Stimulated activated CD4-positive, alpha-beta T cell treated with anti-CD3 and anti-CD28 coated beads, Interleukin-4, amount 100 ng/mL, for 48 hours (primary cell): ENCODE data around the gene DLGAP1.
"Not testable (repeated sequence)": the region's sequence is repeated elsewhere in the genome, so short reads cannot be mapped to it uniquely, and the experiment has no call there.

Experiments used
- DNase-seq, 2 donors: peaks; one replicate each; pipeline ENCODE4 v3.0.0-alpha.2; 2020; ENCODE audit warnings: low read depth in 2 of 2

The DLGAP1 gene

DNA sequence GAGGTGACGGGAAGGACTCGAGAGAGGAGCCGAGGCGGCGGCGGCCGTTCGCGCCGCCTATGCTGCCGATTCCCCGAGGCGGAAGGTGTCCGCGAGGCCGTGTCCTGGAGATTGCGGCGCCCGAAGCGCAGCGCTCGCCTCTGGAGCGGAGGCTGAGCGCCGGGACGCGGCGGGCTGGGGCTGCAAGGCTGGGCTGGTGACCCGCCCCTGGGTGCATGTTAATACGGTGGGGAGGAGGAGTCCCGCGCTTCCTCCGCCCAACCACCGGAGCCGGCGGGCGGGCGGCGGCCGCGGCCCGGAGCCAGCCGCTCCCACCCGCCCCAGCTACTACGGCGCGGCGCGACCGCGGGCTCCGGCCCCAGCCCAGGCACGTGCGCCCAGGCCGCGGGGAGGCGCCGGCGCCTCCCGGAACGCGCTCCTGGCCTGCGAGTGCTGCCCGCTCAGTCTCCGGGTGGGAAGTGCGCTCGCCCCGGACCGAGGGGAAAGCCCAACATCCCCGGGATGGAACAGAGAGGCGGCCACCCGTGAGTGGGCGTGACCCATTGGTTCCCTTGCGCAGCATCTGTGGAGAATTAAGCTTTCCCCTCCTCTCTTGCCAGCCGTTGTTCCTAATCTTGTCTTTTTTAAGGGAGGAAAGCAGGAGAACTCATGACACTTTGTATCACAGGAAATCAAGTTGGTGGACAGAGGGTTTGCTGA, at the start of gene DLGAP1:
TSS of gene DLGAP1 (minus strand) at position 195 of the 699 bp plus-strand sequence.
- DNase-seq = no peak

DNA sequence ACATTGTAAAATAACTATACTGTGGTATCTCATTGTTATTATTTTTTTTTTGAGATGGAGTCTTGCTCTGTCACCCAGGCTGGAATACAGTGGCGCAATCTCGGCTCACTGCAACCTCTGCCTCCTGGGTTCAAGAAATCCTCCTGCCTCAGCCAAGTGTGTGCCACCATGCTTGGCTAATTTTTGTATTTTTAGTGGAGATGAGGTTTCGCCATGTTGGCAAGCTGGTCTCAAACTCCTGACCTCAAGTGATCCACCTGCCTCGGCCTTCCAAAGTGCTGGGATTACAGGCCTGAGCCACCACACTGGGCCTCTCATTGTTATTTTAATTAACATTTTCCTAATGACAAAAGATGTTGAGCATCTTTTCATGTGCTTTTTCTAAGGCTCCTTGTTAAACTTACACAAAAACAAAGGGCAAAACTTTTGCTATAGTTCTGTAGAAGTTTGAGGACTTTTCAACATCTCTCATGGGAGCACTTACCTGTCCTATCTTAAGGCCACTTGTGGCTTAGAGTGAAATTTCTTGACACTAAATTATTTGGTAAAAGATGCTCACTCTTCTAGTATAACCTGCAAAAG, 39.7 kb upstream of the DLGAP1 start:
- not testable (repeated sequence) for DNase-seq

DNA sequence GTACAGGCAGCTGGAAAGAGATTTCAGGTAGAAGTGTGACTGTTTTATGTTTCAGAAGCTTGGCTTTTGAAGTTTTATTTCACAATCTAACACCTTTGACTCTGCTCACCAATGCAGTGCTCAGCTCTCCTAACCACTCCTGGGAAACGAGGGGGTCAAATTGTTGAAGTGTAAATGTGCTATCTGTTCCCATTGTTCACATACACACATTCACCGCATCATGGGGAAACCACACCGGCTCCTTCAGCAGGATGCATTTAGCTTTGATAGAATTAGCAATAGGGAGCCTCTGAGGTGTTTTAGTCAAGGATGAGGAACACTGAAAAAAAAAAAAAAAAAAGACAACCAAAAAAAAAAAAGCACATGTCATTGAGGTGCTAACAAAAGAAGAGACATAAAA, 13.4 kb upstream of the DLGAP1 start:
- no peak for DNase-seq

DNA sequence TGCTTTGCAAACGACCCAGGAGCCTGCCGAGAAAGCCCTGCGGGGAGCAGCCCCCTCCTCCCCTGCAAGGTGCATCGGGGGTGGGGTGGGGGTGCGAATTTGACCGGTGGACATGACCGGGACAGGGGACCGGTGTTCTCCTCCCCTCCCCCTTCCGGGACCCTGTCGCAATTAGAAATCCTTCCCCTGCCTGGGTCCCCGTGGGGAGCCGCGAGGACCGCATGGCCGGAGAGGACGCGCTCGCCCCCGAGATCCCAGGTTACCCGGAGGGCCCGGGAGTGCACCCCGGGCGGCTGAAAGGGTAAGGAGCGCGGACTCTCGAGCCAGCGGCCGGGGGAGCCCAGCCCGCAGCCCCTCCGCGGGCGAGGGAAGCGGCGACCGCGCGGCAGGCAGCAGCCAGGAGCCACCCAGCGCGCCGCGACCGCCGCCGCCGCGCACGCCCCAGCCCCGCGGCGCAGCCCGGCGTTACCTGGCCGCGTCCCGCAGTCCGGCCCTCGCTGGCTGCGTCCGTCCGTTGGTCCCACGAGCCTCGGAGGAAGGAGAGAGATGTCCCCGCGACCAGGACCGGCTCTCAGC, 482 bp downstream of the DLGAP1 start:
- no peak for DNase-seq

DNA sequence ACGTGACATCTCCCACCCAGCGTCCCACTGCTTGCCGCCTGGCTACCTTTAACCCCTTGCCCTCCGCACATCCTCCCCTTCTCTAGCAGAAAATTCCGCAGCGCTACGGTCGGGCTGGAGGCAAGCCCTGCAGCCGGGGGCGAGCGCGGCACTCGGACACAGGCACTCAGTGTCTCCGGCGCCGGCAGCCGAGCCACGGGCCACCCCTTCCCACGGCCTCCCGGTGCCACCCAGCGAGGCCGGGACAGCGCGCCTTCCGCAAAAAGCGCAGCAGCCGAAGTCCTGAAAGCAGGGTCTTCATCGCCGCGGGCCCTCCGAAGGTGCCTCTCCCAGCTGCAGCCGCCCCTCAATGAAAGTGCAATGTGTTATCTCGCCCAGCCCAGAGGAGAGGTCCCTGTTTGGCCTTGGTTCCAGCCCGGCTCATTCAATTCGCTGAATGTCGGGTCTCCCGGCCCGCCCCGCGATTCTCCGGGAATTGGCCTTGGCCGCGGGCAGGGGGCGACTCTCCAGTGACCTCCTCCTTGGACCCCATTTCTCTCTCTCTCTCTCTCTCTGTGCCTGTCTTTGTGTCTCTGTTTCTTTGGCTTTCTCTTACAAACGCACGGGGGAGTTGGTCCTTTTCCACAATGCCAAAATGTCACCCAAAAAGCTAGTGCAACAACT, 1.1 kb downstream of the DLGAP1 start:
- no peak for DNase-seq

DNA sequence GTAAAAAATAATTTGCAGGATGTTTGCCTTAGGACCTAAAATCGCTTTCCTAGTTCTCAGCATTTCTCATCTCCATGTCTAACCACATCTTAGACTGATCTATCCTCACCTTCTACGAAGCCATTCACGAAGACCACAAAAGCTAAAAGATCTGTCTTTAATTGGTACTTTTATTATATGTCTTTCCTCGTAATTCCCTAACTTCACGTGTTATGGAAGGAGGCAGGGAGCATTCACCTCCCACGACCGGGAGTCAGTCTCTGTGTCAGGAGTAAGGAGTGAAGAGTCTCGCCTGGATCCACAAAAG, 1.6 kb downstream of the DLGAP1 start:
- no peak for DNase-seq

DNA sequence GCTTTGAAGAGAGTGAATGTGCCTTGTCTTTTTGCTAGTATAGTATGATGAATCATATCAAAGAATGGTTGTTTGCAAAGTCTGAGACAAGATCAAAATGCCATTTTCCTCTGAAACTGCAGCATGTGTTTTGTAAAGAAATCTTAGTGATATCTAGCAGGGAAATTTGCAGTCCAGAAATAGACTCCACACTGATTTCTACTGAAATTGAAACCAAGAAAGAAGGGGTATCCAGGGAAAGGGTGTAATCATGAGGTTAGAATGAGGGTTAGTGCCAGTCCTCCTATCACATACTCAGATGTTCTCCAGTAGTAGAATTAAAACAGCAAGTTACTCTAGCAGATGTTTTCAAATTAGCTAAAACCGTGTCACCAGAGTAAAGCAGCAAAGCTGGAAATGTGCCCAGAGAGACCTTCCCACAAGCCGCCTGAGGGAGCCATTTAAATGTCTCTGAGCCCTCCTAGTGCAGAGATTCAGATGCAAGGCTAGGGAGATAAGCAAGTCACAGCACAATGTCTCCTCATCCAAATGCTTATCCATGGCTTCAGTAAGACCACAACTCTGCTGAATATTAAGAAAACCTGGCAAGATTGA, 4.9 kb downstream of the DLGAP1 start:
- DNase-seq = no peak

DNA sequence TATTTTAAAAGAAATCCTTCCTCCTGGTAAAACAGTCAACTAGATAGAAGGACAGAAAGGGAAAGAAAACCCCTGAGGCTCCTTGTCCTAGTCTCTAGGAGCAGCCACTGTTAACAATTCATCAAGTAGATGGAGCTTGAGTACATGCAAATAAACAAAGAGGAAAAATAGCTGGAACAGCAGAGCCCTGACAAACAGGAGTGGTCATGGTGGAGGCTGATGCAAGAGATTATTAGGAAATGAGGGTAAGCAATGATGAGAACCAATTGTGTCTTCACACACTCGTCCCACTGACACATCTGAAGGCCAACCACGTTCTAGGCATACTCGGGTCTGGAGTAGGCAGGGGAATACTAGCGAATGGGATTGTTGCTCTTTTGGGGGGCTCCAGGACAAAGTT, 9.2 kb downstream of the DLGAP1 start:
- DNase-seq = no peak

DNA sequence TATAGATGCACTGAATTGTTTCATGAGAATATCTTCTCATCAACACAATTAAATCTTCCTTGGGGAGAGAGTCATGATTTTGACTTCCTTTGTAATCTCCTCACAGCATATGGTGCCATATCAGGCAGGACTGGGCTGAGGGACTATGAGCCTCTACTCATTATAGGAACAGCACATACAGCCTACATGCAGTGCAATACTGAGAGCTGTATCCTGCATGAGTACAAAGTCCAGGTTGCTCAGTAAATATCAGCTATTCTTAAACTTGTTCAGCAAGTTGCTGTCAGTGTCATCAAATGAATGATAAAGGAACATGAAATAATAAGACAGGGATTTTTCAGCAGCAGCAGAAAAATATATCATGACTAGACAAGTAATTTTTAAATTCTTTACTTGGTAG, 10.8 kb downstream of the DLGAP1 start:
- no peak for DNase-seq

DNA sequence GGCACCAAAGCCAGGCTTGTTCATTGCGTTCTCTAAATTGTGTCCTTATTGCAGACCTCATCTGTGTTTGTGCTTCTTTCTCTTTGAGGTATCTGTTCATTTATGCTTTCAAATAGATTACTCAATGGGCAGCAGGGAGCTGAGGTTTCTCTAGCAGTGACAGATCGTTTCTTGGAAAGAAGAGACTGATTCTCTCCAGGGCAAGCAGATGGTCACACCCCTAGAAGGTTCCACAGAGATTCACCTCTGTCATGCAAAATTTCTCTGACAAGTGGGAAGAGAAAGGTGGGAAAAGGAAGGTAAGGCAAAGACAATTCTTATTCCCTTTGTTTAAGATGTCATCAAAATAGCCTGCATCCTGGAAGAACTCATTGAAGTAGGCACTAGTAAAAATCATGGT, 14.0 kb downstream of the DLGAP1 start:
- no peak for DNase-seq

DNA sequence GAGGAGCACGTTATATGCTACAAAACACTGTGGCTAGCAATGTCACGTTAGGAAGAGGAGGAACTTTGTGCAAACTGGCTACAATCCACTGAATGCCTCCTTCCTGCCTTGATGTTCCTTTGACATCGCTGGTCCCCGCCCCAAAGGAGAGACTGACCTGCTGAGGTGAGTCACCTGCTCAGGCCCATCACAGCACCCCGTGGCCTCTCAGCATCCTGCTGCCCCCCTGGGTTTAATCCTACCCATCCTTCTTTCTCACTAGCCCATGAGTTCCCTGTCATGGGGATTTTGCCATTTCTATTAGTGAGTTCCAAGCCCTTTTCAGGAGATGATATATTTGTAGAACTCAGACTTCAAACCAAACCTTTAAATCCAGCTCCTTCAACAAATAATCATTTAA, 16.2 kb downstream of the DLGAP1 start:
- DNase-seq = no peak

DNA sequence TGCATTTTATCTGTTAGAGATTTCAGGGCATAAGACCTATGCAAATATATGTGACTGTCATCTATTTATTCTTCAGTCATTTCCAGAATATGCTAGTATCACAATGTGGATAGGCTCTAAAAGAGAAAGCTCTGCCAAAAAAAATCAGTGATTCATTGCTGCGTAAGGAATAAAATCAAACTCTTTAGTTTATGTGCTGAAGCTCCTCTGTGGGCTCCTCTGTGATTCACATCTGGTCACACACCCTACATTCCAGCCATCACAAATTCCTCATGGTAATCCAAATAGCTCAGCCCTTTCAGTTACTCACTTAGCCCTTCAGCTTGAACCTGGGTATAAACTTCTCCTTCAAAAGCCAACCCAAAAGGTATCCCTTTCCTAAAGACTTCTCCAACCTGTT, 21.4 kb downstream of the DLGAP1 start:
- DNase-seq = no peak

DNA sequence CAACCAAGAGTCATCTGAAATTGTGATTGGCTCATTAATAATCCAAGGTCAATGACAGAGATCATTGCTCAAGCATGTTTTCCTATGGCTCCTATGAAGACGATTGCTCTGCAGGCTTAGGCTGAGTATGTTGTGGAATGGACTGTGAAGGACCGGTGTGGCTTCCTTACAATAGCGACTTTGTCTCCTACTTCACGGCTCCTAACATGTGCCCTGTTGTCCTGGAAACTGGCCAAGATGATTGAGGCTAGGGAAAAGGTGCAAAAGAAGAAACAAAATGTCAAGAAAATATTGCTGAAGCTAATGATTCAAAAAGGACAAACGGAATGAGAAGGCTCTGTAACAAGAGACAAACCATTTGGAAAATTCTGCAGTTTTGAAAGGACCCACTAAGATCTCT, 24.3 kb downstream of the DLGAP1 start:
- DNase-seq = no peak

DNA sequence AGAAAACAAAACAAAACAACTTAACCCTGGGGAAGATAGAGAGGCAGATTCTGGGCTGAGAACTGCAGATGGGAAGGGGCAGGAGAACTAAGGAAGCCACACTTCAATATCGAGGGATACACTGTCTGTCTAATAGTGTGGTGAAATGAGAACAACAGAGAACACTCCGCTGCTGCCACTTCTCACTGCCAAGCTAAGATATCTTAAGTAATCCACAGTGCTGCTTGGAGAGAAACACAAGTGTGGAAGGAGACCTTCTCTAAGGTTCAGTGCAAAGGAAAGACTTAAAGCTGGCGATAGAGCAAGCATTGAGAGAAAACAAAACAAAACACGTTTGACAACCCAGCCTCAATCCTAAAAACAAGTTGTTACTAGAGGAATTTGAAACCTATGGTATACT, 37.4 kb downstream of the DLGAP1 start:
- DNase-seq = no peak

DNA sequence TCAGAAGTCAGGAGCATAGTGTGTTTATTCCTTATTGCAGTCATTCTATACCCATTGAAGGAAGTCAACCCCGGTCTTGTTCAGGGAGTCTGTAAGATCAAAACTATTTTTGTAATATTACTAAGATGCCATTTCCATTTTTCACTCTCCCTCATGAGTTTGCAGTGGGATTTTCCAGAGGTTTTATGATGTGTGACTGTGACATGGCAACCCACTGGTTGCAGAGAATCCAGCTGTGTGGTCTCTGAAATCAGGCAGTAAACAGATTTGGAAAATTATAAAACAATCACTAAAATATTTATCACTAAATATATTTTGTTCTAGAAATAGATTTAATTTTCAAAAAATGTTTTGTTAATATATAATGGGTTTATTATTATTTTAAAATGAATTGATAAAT, 38.1 kb downstream of the DLGAP1 start:
- no peak for DNase-seq

DNA sequence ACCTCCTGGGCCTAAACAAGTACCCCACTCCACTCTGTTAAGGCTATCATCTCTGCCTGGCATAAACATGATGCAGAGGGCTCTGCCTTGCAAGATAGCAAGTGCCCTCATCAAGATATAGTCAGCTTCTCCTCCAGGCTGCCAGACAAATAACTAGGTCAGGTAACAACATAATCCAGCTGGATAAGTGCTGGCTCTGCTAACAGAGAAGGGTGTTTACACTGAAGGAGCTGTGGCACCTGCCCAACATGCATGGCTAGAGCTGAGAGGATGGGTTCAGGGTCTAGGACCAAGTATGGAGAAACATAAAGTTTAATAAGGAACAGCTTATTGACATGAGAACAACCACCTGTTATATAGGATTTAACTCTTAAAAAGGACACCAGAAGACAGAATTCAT, 42.8 kb downstream of the DLGAP1 start:
- DNase-seq = no peak

DNA sequence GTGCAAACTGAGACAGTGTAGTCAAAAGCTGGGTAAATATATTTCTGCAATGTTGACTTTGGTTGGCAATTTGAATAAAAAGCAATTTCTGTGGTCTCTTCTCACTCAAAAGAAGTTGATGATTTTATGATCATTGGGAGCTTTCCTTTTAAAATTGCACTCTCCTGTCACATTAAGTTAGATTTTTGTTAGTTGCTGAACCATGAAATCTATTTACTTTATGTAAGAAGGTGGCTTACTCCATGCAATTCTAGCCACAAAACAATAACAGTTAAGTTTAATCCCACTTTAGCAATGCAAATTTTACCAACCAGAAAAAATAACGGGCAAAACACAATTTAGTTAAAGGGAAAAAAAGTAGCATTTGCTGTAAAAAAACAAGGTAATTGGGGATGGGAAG, 48.3 kb downstream of the DLGAP1 start:
- DNase-seq = no peak

DNA sequence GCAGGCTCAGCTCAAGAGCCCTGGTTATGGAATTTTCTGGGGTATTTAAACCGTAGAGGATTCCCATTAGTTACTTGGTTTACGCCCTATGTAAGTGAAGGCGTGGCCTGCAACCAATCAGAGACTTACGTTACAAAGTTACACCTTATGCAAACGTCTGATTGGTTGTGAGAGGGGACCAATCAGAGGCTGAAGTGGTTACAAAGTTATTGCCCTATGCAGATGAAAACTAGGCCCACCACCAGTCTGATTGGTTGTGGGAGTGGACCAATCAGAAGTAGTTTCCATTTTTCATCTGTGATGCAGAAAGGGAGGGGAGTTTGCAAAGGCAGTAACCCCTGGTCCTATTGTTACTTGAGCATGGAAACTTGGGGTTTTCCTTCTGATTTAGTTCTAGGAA, 49.1 kb downstream of the DLGAP1 start:
- DNase-seq = no peak

DNA sequence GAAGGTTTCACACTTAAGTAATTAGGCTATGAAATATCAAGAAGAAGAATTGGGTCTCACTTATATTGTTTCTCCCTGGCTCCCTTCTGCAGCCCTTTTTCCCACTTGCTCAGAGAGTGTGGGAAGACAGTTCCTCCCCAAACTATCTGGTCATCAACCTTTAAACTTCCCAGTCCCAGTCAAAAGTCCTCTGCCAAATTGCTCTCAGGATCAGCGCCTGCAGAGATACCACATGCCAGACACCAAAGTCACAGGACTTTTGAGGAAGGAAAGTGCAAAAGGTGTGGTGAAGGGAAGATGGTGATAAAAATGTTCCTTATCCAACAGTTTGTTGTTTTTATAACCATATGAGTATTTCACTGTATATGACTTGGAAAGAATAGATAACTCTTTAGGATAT, 51.3 kb downstream of the DLGAP1 start:
- DNase-seq = no peak

DNA sequence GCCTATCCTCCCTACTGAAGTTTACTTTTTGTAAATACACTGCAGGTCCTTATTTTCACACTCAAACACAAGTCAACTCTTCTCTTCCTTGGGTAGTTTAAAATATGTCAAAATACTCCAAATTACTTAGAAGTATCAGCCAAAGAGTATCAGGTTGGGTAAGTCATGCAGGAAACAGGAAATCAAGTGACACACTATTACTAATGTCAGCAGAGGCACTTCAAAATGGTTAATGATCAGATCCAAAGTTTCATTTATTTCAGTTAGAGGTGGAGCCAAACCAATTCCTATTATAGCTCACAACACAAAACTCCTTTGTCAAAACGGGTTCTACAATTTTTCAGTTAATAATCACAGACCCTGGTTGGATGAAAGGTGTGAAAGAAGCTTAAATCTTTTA, 54.2 kb downstream of the DLGAP1 start:
- DNase-seq = no peak

DNA sequence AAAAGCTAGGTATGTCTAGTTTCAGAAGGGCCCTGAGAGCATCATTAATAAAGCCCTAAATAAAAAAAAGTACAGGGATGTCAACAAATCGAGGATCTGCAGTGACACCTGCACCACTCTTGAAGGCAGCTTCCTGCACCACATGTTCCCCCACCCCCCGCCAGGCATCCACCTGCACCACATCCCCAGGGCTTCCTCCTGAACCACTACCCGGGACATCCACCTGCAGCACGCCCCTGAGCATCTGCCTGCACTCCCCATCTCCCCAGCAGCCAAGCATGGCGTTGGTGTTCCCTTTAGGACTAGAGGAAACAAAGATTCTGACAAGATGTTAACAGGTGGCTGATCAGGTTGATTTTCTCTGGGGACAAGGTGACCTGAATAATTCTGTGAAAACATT, 55.2 kb downstream of the DLGAP1 start:
- DNase-seq = no peak

DNA sequence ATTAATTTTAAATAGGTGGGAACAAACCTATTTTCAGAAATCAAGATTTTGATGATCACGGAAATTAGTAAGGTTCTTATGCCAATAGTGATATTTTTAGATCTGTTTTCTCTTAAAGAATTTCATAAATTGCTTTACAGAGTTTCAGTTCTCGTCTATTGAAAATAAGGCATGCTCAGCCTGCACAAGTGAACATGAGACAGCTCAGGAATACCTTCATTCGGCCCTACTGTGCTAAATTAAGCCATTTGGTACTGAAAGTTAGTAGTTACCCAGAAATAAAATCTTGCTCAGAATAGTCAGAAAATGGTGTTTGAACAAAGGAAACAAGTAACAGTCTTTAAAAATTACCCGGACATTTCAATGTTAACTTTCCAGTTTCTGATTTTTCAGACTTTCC, 60.4 kb downstream of the DLGAP1 start:
- no peak for DNase-seq

DNA sequence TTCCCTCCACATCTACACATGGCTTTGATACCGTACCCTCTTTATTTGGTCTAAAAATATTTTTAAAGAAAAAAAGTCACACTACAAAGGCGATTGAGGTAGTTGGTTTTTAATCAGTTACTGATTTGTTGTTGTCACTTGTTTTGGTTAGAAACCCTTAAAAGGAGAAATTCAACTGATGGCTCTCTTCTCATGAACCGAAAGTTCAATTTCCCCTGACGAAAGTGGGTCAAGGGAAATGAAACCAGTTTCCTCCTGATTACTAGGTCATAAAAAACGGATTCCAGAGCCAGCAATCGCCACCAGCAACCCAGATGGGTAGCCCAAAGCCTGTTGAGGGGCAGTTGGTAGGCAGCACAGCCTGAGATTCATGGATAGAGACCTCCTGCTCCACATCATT, 63.2 kb downstream of the DLGAP1 start:
- no peak for DNase-seq
